Bronchus fibroblast of lung (primary cell): ENCODE results near the gene PFN1. TPM values are rescaled to one million over a fixed set of nuclear protein-coding genes. Genes with fewer than 3 reads are reported as not detected.

Experiments
- total RNA-seq: library from RNA; depleted of rRNA; stranded (reverse); fragments of >200 nt; gene quantifications from 2 replicates; pipeline ENCODE4 v1.2.3, GENCODE V29; 2015

Gene PFN1
- total RNA-seq: 2,381 and 2,852 TPM in 2 replicates

DNA sequence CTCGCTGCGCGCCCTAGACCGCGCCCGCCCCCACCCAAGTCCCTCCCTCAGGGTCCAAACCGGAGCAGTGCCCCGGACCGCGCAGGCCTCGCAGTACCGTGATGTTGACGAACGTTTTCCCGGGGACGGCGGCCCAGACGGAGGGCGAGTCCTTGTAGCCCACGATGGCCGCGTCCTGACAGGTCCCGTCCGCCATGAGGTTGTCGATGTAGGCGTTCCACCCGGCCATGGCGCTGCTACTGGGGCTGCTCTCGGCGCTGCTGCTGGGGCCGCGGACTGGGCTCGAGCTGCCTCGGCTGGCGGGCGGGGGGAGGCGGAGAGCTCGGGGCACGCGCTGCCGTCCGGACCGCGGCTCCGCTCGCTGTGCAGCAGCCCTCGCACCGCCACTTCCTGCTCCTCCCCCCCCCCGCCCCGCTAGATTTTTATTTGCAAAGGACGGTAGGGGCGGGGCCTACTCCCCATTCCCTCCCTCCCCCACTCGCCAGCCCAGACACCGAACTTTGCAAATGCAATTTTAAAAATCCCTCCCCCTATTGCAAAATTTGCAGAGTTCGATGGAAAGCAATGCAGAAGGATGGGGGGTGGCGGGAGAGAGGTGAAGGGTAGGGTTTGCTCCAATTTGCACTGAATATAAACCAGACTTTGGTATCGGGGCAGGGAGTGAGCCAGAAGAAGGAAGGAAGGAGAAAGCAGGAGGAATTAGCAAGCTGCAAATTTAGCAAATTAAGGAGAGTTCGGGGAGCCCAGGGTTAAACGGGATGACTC, at the start of gene PFN1:
Gene PFN1, minus strand, starts transcription at position 365 of the 765 bp plus-strand sequence. Its CDS starts 136 bp downstream, at position 229.

DNA sequence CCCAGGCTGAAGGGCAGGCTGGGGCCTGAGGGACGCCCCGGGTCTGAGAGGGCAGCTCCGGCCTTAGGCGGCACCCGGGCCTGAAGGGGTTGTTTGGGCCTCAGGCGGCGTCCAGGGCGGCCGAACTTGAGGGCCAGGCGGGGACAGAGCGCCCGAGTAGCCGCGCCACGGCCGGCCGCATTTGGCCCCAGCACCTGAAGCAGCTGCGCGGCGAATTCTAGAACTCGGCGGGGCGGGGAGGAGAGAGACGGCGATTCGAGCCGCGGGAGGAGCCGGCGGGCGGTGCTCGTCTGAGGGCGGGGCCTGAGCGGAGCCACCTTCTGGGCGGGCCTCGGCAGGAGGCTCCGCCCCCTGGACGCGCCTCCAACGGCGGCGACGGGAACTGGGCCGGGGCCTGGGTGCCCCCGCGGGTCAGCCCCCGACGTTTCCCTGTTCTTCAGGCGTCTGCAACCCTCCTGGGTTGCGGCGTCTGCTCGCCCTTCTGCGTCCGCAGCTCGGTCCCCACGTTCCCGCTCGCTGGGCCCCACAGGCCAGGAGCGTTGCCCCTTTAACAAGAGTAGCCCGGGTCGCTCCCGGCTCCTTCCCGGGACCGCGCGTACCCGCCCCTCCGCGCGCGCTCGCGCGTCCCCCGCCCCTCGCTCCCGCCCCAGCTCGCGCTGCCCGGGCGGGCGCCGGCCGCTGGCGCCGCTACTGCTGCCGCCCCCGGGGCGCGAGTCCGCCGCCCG, 49.1 kb upstream of the PFN1 start, which contains the start of the genes INCA1 and KIF1C:
Gene INCA1, minus strand, starts transcription at position 221 of the 725 bp plus-strand sequence. CDS start 3,085 bp downstream, outside the sequence.
Gene KIF1C, plus strand, starts transcription at position 649 of the 725 bp plus-strand sequence. CDS start 2,297 bp downstream, outside the sequence.

DNA sequence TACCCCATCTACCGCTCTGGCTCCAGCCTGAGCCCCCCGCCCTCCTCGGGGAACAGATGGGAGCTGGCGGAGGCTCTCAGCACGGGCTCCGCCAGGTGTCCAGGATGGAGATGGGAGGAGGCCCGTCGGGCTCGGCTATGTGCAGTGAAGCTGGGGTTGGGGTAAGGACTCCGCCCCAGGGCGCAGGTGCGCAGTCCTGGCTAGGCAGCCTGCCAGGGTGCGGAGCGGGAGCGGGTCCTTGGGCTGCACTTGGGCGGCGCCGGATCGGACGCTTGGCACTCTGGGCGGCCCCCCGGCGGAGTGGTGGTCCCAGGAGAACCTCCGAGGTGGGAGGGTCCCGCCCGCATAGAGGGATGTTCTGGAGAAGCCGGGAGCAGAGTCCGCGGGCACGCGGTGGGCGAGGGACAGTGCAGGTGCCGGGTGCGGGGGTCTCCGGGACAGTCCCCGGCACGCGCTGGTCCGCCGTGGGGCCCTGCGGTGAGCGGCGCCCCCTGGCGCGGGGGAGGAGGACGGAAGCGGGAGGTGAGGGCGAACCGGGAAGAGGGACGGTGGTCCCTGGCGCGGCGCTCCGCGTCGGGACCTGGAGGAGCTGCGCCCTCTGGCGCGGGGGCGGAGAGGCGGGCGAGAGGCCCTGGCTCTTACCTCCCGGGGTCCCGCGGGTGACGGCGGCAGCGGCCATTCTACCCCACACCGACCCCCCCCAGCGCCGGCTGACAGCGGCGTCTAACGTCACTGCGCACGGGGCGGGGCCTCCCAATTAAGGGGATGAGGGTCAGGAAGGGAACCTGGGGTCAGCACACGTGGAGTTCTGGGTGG, 38.8 kb upstream of the PFN1 start, which contains the start of gene CAMTA2:
Gene CAMTA2, minus strand, starts transcription at position 725 of the 816 bp plus-strand sequence. CDS start 1,453 bp downstream, outside the sequence.

GRCh38 chr17:4967539-4968485, 19.5 kb upstream of the PFN1 start, which contains the start of gene SPAG7:
TSS of gene SPAG7 (minus strand) at chr17:4967817. CDS start at chr17:4967804, 13 bp downstream.

GRCh38 chr17:4950746-4951204, 2.4 kb upstream of the PFN1 start, which contains the start of gene ENO3:
TSS of gene ENO3 (plus strand) at chr17:4951119. CDS start at chr17:4951830, 711 bp downstream.

DNA sequence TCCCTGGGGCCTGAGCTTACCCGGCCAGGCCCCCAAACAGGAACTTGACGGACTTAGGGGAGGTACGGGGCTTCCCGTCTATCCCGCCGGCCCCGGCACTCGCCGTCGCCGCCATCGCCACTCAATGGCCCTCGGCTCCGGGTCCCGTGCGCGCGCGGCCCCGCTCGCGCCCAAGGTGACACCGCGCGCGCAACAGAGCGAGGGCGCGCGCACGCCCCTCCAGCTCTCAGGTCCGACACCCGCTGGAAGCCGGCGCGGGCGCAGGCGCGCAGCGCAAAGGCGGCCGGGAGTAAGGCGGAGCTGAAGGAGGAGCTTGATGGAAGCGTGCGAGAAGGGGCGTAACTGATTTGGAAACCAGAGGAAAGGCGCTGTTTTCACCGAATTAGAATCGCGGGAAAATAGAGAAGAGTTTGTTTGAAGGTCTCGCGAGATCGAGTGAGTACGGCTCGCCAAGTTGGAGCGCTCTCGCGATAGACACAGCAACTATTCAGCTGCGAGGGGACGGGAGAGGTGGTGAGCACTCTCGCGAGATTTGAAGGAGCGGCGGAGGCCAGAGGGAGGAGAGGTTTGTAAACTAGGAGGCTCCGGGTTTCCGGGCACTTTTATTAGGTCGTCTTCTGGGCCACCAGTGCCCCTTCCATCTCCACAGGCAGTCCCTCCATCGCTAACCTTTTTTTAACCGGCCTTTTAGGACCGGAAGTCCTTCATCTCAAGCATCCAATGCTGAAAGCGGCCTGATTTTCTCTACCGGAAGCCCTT, 8.4 kb downstream of the PFN1 start, which contains the start of the genes RNF167 and SLC25A11:
Gene RNF167, plus strand, starts transcription at position 473 of the 759 bp plus-strand sequence. CDS start 642 bp downstream, outside the sequence.
Gene SLC25A11, minus strand, starts transcription at position 251 of the 759 bp plus-strand sequence. Its CDS starts 136 bp downstream, at position 115.

GRCh38 chr17:4931963-4932362, 16.4 kb downstream of the PFN1 start, which contains the start of gene GP1BA:
TSS of gene GP1BA (plus strand) at chr17:4932277. CDS start at chr17:4932605, 328 bp downstream.

GRCh38 chr17:4903051-4903818, 45.1 kb downstream of the PFN1 start, which contains the start of gene CHRNE:
TSS of gene CHRNE (minus strand) at chr17:4903098. CDS start at chr17:4903063, 35 bp downstream.

DNA sequence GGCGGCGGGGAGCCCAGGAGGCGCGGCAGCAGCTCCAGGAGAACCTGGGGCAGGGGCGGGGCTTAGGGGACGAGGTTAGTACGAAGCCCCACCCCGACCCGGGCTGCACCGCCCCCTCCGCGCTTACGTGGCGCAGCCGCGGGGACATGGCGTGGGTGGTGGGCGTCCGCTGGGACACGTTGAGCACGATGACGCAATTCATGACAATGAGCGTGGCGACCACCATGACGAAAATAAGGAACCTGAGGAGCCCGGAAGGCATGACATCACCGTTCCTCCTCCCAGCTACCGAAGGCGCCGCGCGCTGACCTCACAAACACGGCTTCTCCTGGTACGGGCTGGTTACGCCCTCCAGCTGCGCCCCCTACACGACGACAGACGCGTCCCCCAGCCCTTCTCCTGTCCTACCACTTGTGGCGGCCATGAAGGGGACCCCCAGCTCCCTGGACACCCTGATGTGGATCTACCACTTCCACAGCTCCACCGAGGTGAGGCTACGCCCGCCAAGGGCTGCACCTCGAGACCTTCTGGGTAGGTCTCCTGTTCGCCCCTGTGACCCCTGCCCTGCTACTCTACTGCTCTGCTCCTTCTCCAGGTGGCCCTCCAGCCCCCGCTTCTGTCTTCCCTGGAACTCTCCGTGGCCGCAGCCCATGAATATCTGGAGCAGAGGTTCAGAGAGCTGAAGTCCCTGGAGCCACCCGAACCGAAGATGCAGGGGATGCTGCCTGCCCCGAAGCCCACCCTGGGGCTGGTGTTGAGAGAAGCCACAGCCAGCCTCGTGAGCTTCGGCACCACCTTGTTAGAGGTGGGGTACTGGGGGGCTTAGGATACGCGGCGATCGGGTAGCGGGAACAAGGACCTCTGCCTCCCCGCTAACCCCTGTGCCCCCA, 48.7 kb downstream of the PFN1 start, which contains the start of gene C17orf107:
Gene C17orf107, plus strand, starts transcription at position 196 of the 890 bp plus-strand sequence. Its CDS starts 227 bp downstream, at position 423.

Other genes starting within 250 kb of the PFN1 start
- gene PELP1, start 244.4 kb downstream of the PFN1 start, total RNA-seq: 25.7 and 35.5 TPM in 2 replicates
- gene ARRB2, start 237.9 kb downstream of the PFN1 start, total RNA-seq: 8.6 and 12.9 TPM in 2 replicates
- 19.8 and 23.9 TPM in 2 replicates for gene MED11, start 217.1 kb downstream of the PFN1 start, total RNA-seq
- gene ZMYND15, start 208.7 kb downstream of the PFN1 start, total RNA-seq: not detected in 2 replicates
- gene CXCL16, start 208.6 kb downstream of the PFN1 start, total RNA-seq: 0.34 and 0.59 TPM in 2 replicates
- gene TM4SF5, start 176.6 kb downstream of the PFN1 start, total RNA-seq: not detected in 2 replicates
- 0.50 TPM in 1 of 2 replicates, not detected in the other for gene VMO1, start 162.2 kb downstream of the PFN1 start, total RNA-seq
- gene GLTPD2, start 159.6 kb downstream of the PFN1 start, total RNA-seq: not detected in 2 replicates
- 280 and 286 TPM in 2 replicates for gene PSMB6, start 152.4 kb downstream of the PFN1 start, total RNA-seq
- 12.1 and 14.3 TPM in 2 replicates for gene PLD2, start 141.4 kb downstream of the PFN1 start, total RNA-seq
- gene MINK1, start 115.2 kb downstream of the PFN1 start, total RNA-seq: 13.8 and 14.5 TPM in 2 replicates
- 2.5 and 4.0 TPM in 2 replicates for gene C17orf107, start 49.0 kb downstream of the PFN1 start, total RNA-seq
- 0.74 and 1.2 TPM in 2 replicates for gene CHRNE, start 45.4 kb downstream of the PFN1 start, total RNA-seq
- not detected in 2 replicates for gene GP1BA, start 16.3 kb downstream of the PFN1 start, total RNA-seq
- gene SLC25A11, start 8.5 kb downstream of the PFN1 start, total RNA-seq: 66.7 and 77.0 TPM in 2 replicates
- gene RNF167, start 8.3 kb downstream of the PFN1 start, total RNA-seq: 50.3 and 53.8 TPM in 2 replicates
- 0.74 and 1.8 TPM in 2 replicates for gene ENO3, start 2.6 kb upstream of the PFN1 start, total RNA-seq
- gene SPAG7, start 19.3 kb upstream of the PFN1 start, total RNA-seq: 59.6 and 59.9 TPM in 2 replicates
- gene CAMTA2, start 39.1 kb upstream of the PFN1 start, total RNA-seq: 18.7 and 20.3 TPM in 2 replicates
- 0.17 and 0.74 TPM in 2 replicates for gene INCA1, start 49.0 kb upstream of the PFN1 start, total RNA-seq
- gene KIF1C, start 49.4 kb upstream of the PFN1 start, total RNA-seq: 39.5 and 44.4 TPM in 2 replicates
- gene SLC52A1, start 86.9 kb upstream of the PFN1 start, total RNA-seq: 0.15 TPM in 1 of 2 replicates, not detected in the other
- 0.67 and 0.89 TPM in 2 replicates for gene ZFP3, start 129.9 kb upstream of the PFN1 start, total RNA-seq
- 10.1 and 11.0 TPM in 2 replicates for gene ZNF232, start 163.3 kb upstream of the PFN1 start, total RNA-seq
- 0.15 and 0.17 TPM in 2 replicates for gene USP6, start 167.5 kb upstream of the PFN1 start, total RNA-seq
- 4.9 and 5.4 TPM in 2 replicates for gene ZNF594, start 243.3 kb upstream of the PFN1 start, total RNA-seq